Testis (tissue), 3 donors: ENCODE measurements around the gene FOXC1. TPM values are rescaled to one million over a fixed set of nuclear protein-coding genes. Genes with fewer than 3 reads are reported as not detected.
A peak's percentile ranks its signal among the peaks of the same experiment; 100 is the strongest.

ENCODE experiments used
- DNase-seq: peaks from one replicate; pipeline ENCODE4 v3.0.0-alpha.2; 2019
- H3K27ac ChIP-seq, 2 donors: fragments of 200-600 bp; sonication (generic); one replicate each; pipeline ENCODE4 v1.5.1; 2019
- H3K27me3 ChIP-seq: fragments of 200-600 bp; sonication (generic); one replicate; pipeline ENCODE4 v1.5.1; 2019
- H3K36me3 ChIP-seq: fragments of 200-600 bp; sonication (generic); one replicate; pipeline ENCODE4 v1.5.1; 2017; ENCODE audit warnings: low read depth; ENCODE audit errors: missing control alignments
- H3K4me1 ChIP-seq: fragments of 200-600 bp; sonication (generic); one replicate; pipeline ENCODE4 v1.5.1; 2019
- H3K4me3 ChIP-seq, 2 donors: fragments of 200-600 bp; sonication (generic); one replicate each; pipeline ENCODE4 v1.5.1; 2017 to 2019
- H3K9me3 ChIP-seq: fragments of 200-600 bp; sonication (generic); one replicate; pipeline ENCODE4 v1.5.1; 2017
- CTCF ChIP-seq, 3 experiments: fragments of 450-650 bp in 2 of 3; fragments of 200-600 bp in 1 of 3; sonication (generic) in 1 of 3; IDR thresholded peaks; one replicate each; pipeline ENCODE4 v1.5.1; 2016 to 2019; ENCODE audit warnings: antibody characterized with exemption in 3 of 3, mild to moderate bottlenecking in 2 of 3, moderate library complexity in 1 of 3
- POLR2A ChIP-seq: fragments of 450-650 bp; IDR thresholded peaks from one replicate; pipeline ENCODE4 v1.6.1; 2017; ENCODE audit warnings: antibody characterized with exemption, mild to moderate bottlenecking, moderate library complexity
- WGBS, 2 donors: methylation state at CpG; one replicate each; pipeline ENCODE4 v1.1.5; 2018; 5-methylcytosine and 5-hydroxymethylcytosine counted together
- intact Hi-C: fragments of 100-400 bp; cut with DNase I; formaldehyde crosslinking; loops from one replicate; pipeline ENCODE4 v1.15.1; 2023; ENCODE audit warnings: low total_unique reads
- polyA plus RNA-seq: library from polyadenylated mRNA; stranded (reverse); fragments of 350-450 nt; fragmentation: Illumina TruSeq; extraction: RNeasy Lipid Tissue Mini Kit (QIAGEN cat#74804); gene quantifications from one replicate; pipeline ENCODE4 v1.2.3, GENCODE V29; 2014; ENCODE audit warnings: low read depth, low replicate concordance; ENCODE audit not compliant: insufficient read depth
- total RNA-seq, 2 donors: library from RNA; depleted of rRNA; stranded (reverse); fragments of >200 nt; gene quantifications; one replicate each; pipeline ENCODE4 v1.2.3, GENCODE V29; 2016

FOXC1 gene
- total and polyA plus RNA-seq, 3 donors from 2014 or later = 4.7 to 10.6 (median 9.4) TPM

GRCh38 chr6:1606780-1607515 lies 2.8 kb upstream of the FOXC1 start:
- 54 to 57% methylated on average over 22 of the region's 22 CpGs for WGBS, 2 donors
- Histone ChIP-seq H3K4me1 (peaks cover 7% of the 10 kb centered on the region), H3K27me3 (no peaks in the 10 kb centered on the region), H3K36me3 (no peaks in the 10 kb centered on the region), H3K4me3 (no peak overlapping the region), H3K27ac (no peak overlapping the region), H3K9me3 (no peaks in the 10 kb centered on the region)
- TF ChIP-seq POLR2A (no peak), CTCF (IDR thresholded peaks at IDR 0.05) (no peak)
- no peak for DNase-seq
- intact Hi-C loops = loop anchor here (5.0 kb wide), 1 partner anchor 495 kb away; no protein-coding TSS in a partner anchor

- WGBS, 2 donors = 51 to 57% methylated on average over 25 to 32 of the region's 32 CpGs
- TF ChIP-seq CTCF (IDR thresholded peaks at IDR 0.05) = no peak
- no peak for TF ChIP-seq POLR2A
- no peak overlapping the region for H3K4me3 ChIP-seq
These were observed 2.0 kb upstream of the FOXC1 start for GRCh38 chr6:1607516-1608221.

GRCh38 chr6:1608222-1609040 lies 1.3 kb upstream of the FOXC1 start:
- H3K4me1 ChIP-seq = peaks cover 7% of the 10 kb centered on the region
- 22 to 35% methylated on average over 45 to 57 of the region's 59 CpGs for WGBS, 2 donors
- H3K9me3 ChIP-seq = no peaks in the 10 kb centered on the region
- DNase-seq = no peak
- peak overlapping the region in 1 of 2 donors; percentile 87 for H3K27ac ChIP-seq
- H3K4me3 ChIP-seq = peak overlapping the region; percentile 64 to 73
- TF ChIP-seq CTCF (IDR thresholded peaks at IDR 0.05) (no peak), POLR2A (no peak)
- intact Hi-C loops = loop anchor here (5.0 kb wide), 1 partner anchor 494 kb away; no protein-coding TSS in a partner anchor
- H3K27me3 ChIP-seq = no peaks in the 10 kb centered on the region
- no peaks in the 10 kb centered on the region for H3K36me3 ChIP-seq

More at GRCh38 chr6:1607516-1608221, 2.0 kb upstream of the FOXC1 start:
- Histone ChIP-seq H3K4me1 (peaks cover 7% of the 10 kb centered on the region), H3K27ac (no peak overlapping the region), H3K9me3 (no peaks in the 10 kb centered on the region), H3K36me3 (no peaks in the 10 kb centered on the region), H3K27me3 (no peaks in the 10 kb centered on the region)
- intact Hi-C loops = loop anchor here (5.0 kb wide), 1 partner anchor 495 kb away; no protein-coding TSS in a partner anchor
- no peak for DNase-seq

- Histone ChIP-seq H3K4me3 (peak overlapping the region; percentile 64 to 73), H3K9me3 (no peaks in the 10 kb centered on the region), H3K4me1 (peaks cover 7% of the 10 kb centered on the region), H3K36me3 (no peaks in the 10 kb centered on the region), H3K27me3 (no peaks in the 10 kb centered on the region), H3K27ac (peak overlapping the region; percentile 77 to 87)
- TF ChIP-seq CTCF (IDR thresholded peaks at IDR 0.05) = no peak
- no peak for DNase-seq
- WGBS, 2 donors = 1 to 2% methylated on average over 30 to 54 of the region's 58 CpGs
- intact Hi-C loops = loop anchor here (5.0 kb wide), 1 partner anchor 493 kb away; no protein-coding TSS in a partner anchor
These were observed 571 bp upstream of the FOXC1 start for GRCh38 chr6:1609041-1609647.
